Caco-2 (cell line): ENCODE data around the gene PCBP3. TPM values are rescaled to one million over a fixed set of nuclear protein-coding genes. Genes with fewer than 3 reads are reported as not detected.

Experiments
- BruUV-seq: library from RNA; stranded (reverse); fragments of 400-500 nt; replicated peaks from 2 replicates; lab custom pipeline; 2021; lab: Mats Ljungman, UMichigan
- CTCF ChIA-PET: fragments of 300-600 bp; sonication (Branson Sonifier 250); formaldehyde crosslinking; loops from one replicate; lab custom pipeline; 2022; ENCODE audit warnings: antibody characterized with exemption; lab: Charles Lee
- POLR2A ChIA-PET: fragments of 300-600 bp; sonication (Branson Sonifier 250); formaldehyde crosslinking; loops from one replicate; lab custom pipeline; 2022; ENCODE audit warnings: antibody characterized with exemption; lab: Charles Lee
- DNase-seq, 2 experiments: peaks; one replicate each; pipeline versions ENCODE4 v3.0.0 to v3.0.0-alpha.2; 2020 to 2022
- H3K27me3 ChIP-seq: replicated peaks from 2 replicates; pipeline ENCODE4 v1.6.0; 2011; ENCODE audit warnings: low read length; ENCODE audit not compliant: control insufficient read depth, insufficient read depth
- H3K36me3 ChIP-seq: 2 replicates; pipeline ENCODE4 v1.5.1; 2011; ENCODE audit warnings: low read length; ENCODE audit not compliant: control insufficient read depth, insufficient read depth
- H3K4me1 ChIP-seq: fragments of 250-450 bp; sonication (Bioruptor Pico); 2 replicates; pipeline ENCODE4 v1.5.1; 2020; ENCODE audit warnings: mild to moderate bottlenecking
- H3K4me3 ChIP-seq: 2 replicates; pipeline ENCODE4 v1.5.1; 2011; ENCODE audit warnings: low read depth, mild to moderate bottlenecking, control low read depth, low read length
- H3K9me3 ChIP-seq: fragments of 250-450 bp; sonication (Bioruptor Pico); 2 replicates; pipeline ENCODE4 v1.5.1; 2020; ENCODE audit warnings: mild to moderate bottlenecking, moderate library complexity
- H3K27ac Mint-ChIP-seq: one replicate; pipeline ENCODE4 v1.8.0; 2022; ENCODE audit warnings: mixed read lengths; ENCODE audit not compliant: unreplicated experiment
- H3K27me3 Mint-ChIP-seq: one replicate; pipeline ENCODE4 v1.8.0; 2022; ENCODE audit warnings: mixed read lengths; ENCODE audit not compliant: insufficient read depth, unreplicated experiment
- H3K36me3 Mint-ChIP-seq: one replicate; pipeline ENCODE4 v1.8.0; 2022; ENCODE audit warnings: mild to moderate bottlenecking, mixed read lengths; ENCODE audit not compliant: insufficient read depth, unreplicated experiment
- H3K4me1 Mint-ChIP-seq: one replicate; pipeline ENCODE4 v1.8.0; 2022; ENCODE audit warnings: low read depth, mixed read lengths; ENCODE audit not compliant: unreplicated experiment
- H3K4me3 Mint-ChIP-seq: one replicate; pipeline ENCODE4 v1.8.0; 2022; ENCODE audit warnings: mild to moderate bottlenecking, moderate library complexity, mixed read lengths; ENCODE audit not compliant: unreplicated experiment
- H3K9me3 Mint-ChIP-seq: one replicate; pipeline ENCODE4 v1.8.0; 2022; ENCODE audit warnings: mixed read lengths; ENCODE audit not compliant: unreplicated experiment
- intact Hi-C: fragments of 100-400 bp; cut with micrococcal nuclease; formaldehyde crosslinking; loops from one replicate; pipeline ENCODE4 v1.10.0; 2022; ENCODE audit not compliant: unreplicated experiment
- total RNA-seq: library from RNA; stranded (reverse); gene quantifications from 2 replicates; pipeline ENCODE4 v1.2.3, GENCODE V29; 2022
- TF ChIP-seq, protein P1 (sequence below), 2 experiments: fragments of 200-600 bp in 1 of 2; IDR thresholded peaks; 1 replicate in 1 of 2; 2 replicates in 1 of 2; pipeline versions ENCODE4 v1.5.1 to v1.8.0; 2011 to 2022; ENCODE audit warnings: antibody characterized with exemption in 1 of 2, control low read depth in 1 of 2, inconsistent platforms in 1 of 2, low read depth in 1 of 2, low read length in 1 of 2, mild to moderate bottlenecking in 1 of 2, moderate library complexity in 1 of 2; ENCODE audit not compliant: insufficient read depth in 1 of 2, severe bottlenecking in 1 of 2, unreplicated experiment in 1 of 2

Gene PCBP3
- total RNA-seq, 1 experiment from 2014 or later: 0.75 TPM

DNA sequence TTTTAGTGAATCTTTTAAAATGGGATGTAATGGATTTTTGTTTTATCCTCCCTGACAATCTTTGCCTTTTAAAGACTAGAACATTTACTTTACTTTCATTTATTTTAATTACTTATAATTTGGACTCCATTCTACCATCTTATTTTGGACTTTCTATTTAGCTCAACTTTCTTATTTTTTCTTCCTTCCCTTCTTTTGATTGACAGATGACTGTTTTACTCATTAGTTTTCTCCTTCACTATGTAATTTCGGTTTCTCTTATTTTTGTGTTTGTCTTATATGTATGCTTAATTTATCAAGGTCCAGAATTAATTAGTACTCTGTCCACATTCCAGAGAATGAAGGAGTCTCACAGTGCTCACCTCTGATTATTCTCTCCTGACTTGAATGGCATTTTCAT is 109.9 kb downstream of the PCBP3 start:
- no TSS peak for BruUV-seq
- no peaks in the 10 kb centered on the region for H3K4me1 ChIP-seq
- Mint-ChIP-seq H3K4me3 (no peak overlapping the region), H3K4me1 (no peaks in the 10 kb centered on the region), H3K27me3 (peaks cover 15% of the 10 kb centered on the region), H3K27ac (no peak overlapping the region), H3K36me3 (no peaks in the 10 kb centered on the region), H3K9me3 (no peaks in the 10 kb centered on the region)
- H3K9me3 ChIP-seq: no peaks in the 10 kb centered on the region
- intact Hi-C loops: no loop called here
- POLR2A ChIA-PET: no interaction called here
- TF ChIP-seq, protein P1, sequence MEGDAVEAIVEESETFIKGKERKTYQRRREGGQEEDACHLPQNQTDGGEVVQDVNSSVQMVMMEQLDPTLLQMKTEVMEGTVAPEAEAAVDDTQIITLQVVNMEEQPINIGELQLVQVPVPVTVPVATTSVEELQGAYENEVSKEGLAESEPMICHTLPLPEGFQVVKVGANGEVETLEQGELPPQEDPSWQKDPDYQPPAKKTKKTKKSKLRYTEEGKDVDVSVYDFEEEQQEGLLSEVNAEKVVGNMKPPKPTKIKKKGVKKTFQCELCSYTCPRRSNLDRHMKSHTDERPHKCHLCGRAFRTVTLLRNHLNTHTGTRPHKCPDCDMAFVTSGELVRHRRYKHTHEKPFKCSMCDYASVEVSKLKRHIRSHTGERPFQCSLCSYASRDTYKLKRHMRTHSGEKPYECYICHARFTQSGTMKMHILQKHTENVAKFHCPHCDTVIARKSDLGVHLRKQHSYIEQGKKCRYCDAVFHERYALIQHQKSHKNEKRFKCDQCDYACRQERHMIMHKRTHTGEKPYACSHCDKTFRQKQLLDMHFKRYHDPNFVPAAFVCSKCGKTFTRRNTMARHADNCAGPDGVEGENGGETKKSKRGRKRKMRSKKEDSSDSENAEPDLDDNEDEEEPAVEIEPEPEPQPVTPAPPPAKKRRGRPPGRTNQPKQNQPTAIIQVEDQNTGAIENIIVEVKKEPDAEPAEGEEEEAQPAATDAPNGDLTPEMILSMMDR (IDR thresholded peaks at IDR 0.05; ENCODE audit: insufficient read depth in 1 of 2, low read depth in 1 of 2, low read length in 1 of 2, severe bottlenecking in 1 of 2, unreplicated experiment in 1 of 2): no peak
- no peaks in the 10 kb centered on the region; the same call in 1 of the 2 replicates for H3K27me3 ChIP-seq
- H3K36me3 ChIP-seq: no peaks in the 10 kb centered on the region
- CTCF ChIA-PET: no interaction called here
- DNase-seq: no peak
- H3K4me3 ChIP-seq: no peak overlapping the region

DNA sequence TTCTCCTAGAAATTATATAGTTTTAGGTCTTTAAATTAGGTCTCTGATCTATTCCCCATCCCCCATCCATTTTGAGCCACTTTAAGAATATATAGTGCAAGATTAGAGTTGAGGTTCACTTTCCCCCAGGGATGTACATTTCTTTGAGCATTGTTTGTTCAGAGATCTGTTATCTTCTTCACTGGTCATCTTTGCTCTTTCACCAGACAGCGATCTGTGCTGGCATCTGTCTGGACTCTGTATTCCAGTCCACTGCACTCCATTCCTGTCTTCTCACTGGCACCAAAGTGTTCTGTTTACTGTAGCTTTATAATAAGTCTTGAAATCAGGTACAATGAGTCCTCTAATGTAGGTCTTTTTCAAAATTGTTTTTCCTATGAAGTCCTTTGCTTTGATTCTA is 112.5 kb downstream of the PCBP3 start:
- ChIA-PET CTCF (no interaction called here), POLR2A (no interaction called here)
- H3K27me3 ChIP-seq: no peaks in the 10 kb centered on the region
- H3K9me3 ChIP-seq: no peaks in the 10 kb centered on the region
- no peaks in the 10 kb centered on the region for H3K36me3 ChIP-seq
- intact Hi-C loops: no loop called here
- TF ChIP-seq, protein P1 (IDR thresholded peaks at IDR 0.05; ENCODE audit: insufficient read depth in 1 of 2, low read depth in 1 of 2, low read length in 1 of 2, severe bottlenecking in 1 of 2, unreplicated experiment in 1 of 2): no peak
- no peaks in the 10 kb centered on the region for H3K4me1 ChIP-seq
- Mint-ChIP-seq H3K9me3 (no peaks in the 10 kb centered on the region), H3K36me3 (no peaks in the 10 kb centered on the region), H3K4me1 (no peaks in the 10 kb centered on the region), H3K4me3 (no peak overlapping the region), H3K27ac (no peak overlapping the region), H3K27me3 (peaks cover 11% of the 10 kb centered on the region)
- no peak overlapping the region for H3K4me3 ChIP-seq
- no peak for DNase-seq
- BruUV-seq: no TSS peak

DNA sequence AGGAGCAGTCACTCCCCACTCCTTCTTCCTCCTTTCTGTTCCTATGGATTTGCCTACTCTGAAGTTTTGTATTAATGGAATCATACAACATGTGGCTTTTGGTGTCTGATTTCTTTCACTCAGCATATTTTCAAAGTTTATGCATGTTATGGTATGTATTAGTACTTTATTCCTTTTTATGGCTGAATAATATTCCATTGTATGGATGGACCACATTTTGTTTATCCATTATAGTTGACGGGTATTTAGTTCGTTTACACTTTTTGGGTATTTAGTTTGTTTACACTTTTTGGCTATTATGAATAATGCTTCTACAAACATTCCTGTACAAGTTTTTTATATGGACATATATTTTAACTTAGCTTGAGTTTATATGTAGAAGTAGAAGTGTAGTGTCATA is 113.1 kb downstream of the PCBP3 start:
- H3K36me3 ChIP-seq: no peaks in the 10 kb centered on the region
- BruUV-seq: no TSS peak
- TF ChIP-seq, protein P1 (IDR thresholded peaks at IDR 0.05; ENCODE audit: insufficient read depth in 1 of 2, low read depth in 1 of 2, low read length in 1 of 2, severe bottlenecking in 1 of 2, unreplicated experiment in 1 of 2): no peak
- no peaks in the 10 kb centered on the region for H3K4me1 Mint-ChIP-seq
- H3K4me3 Mint-ChIP-seq: no peak overlapping the region
- H3K4me1 ChIP-seq: no peaks in the 10 kb centered on the region
- H3K36me3 Mint-ChIP-seq: no peaks in the 10 kb centered on the region
- no peak overlapping the region for H3K27ac Mint-ChIP-seq
- peaks cover 13% of the 10 kb centered on the region for H3K27me3 Mint-ChIP-seq
- ChIA-PET CTCF (no interaction called here), POLR2A (no interaction called here)
- no peaks in the 10 kb centered on the region for H3K27me3 ChIP-seq
- intact Hi-C loops: no loop called here
- no peak overlapping the region for H3K4me3 ChIP-seq
- H3K9me3 Mint-ChIP-seq: no peaks in the 10 kb centered on the region
- no peaks in the 10 kb centered on the region for H3K9me3 ChIP-seq
- no peak for DNase-seq
